Coronary artery (tissue), 2 donors: ENCODE data around the gene LRRC31.

ENCODE experiments used
- DNase-seq: peaks from one replicate; pipeline ENCODE4 v3.0.0-alpha.2; 2017; ENCODE audit warnings: low spot score
- H3K27ac ChIP-seq, 2 donors: fragments of 200-600 bp; sonication (generic); one replicate each; pipeline ENCODE4 v1.5.1; 2016 to 2019
- H3K4me3 ChIP-seq: fragments of 200-600 bp; sonication (generic); 2 replicates; pipeline ENCODE4 v1.5.1; 2016; ENCODE audit warnings: mild to moderate bottlenecking, moderate library complexity
- CTCF ChIP-seq: fragments of 200-600 bp; sonication (generic); IDR thresholded peaks from one replicate; pipeline ENCODE4 v1.5.1; 2019; ENCODE audit warnings: antibody characterized with exemption

LRRC31 gene

GRCh38 chr3:169879845-169880575, 10.3 kb upstream of the LRRC31 start:
- no peak for TF ChIP-seq CTCF
- H3K27ac ChIP-seq: no peak overlapping the region
- H3K4me3 ChIP-seq: no peak overlapping the region
- no peak for DNase-seq

- TF ChIP-seq CTCF: no peak
- no peak overlapping the region for H3K27ac ChIP-seq
- no peak overlapping the region for H3K4me3 ChIP-seq
- DNase-seq: no peak
These were observed 9.3 kb upstream of the LRRC31 start for GRCh38 chr3:169879013-169879557.

- no peak for TF ChIP-seq CTCF
- Histone ChIP-seq H3K4me3 (no peak overlapping the region), H3K27ac (no peak overlapping the region)
- DNase-seq: no peak
These were observed 1.6 kb upstream of the LRRC31 start for GRCh38 chr3:169871129-169871886.

- Histone ChIP-seq H3K27ac (no peak overlapping the region), H3K4me3 (no peak overlapping the region)
- no peak for DNase-seq
- TF ChIP-seq CTCF: no peak
These were observed 1.4 kb downstream of the LRRC31 start for GRCh38 chr3:169868369-169868768.

GRCh38 chr3:169867584-169868210, 2.0 kb downstream of the LRRC31 start:
- no peak for DNase-seq
- TF ChIP-seq CTCF: no peak
- no peak overlapping the region for H3K27ac ChIP-seq
- H3K4me3 ChIP-seq: no peak overlapping the region

GRCh38 chr3:169865176-169865767, 4.5 kb downstream of the LRRC31 start:
- no peak for TF ChIP-seq CTCF
- no peak overlapping the region for H3K4me3 ChIP-seq
- H3K27ac ChIP-seq: no peak overlapping the region
- DNase-seq: no peak
